ENCODE measurements around the gene SRGAP1.

DNA sequence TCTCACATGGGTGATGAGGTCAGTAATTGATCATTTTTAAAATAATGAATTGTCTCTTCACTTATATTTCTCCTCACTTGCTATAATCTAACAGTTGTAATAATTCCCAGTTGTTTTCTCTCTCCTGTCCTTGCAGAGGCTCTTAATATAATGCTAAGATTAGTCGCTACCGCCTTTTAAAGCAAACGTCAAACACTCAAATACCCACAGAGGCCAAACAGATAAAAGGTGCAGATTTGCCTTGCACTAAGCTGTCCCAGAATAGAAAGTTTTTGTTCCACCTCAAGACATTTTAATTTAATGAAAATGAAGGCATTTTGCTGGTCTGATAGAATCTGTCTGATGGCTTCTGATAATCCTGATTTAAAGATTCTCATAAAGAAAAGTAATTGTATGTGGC is 218.6 kb downstream of the SRGAP1 start:
- TF ChIP-seq CTCF (IDR thresholded peaks at IDR 0.05) = no peak
- TF ChIP-seq POLR2A (IDR thresholded peaks at IDR 0.05; ENCODE audit: low read depth) = no peak
- TF ChIP-seq POLR2AphosphoS5 (IDR thresholded peaks at IDR 0.05) = no peak
- TF ChIP-seq EP300 (IDR thresholded peaks at IDR 0.05) = no peak
